GM23338 (cell line): ENCODE results near the gene ITGB3. TPM values are rescaled to one million over a fixed set of nuclear protein-coding genes. Genes with fewer than 3 reads are reported as not detected.

ENCODE experiments used
- ATAC-seq: fragments of 200-7000 bp; cut with Tn5 transposase; 3 replicates; pipeline ENCODE4 v1.9.1; 2020
- DNase-seq: peaks from one replicate; pipeline ENCODE4 v3.0.0-alpha.2; 2015; ENCODE audit warnings: low spot score
- H2AFZ ChIP-seq: fragments of 200-600 bp; sonication (generic); 2 replicates; pipeline ENCODE4 v1.8.0; 2016; ENCODE audit warnings: antibody characterized with exemption, mild to moderate bottlenecking, moderate library complexity
- H3F3A ChIP-seq: fragments of 200-600 bp; sonication (generic); replicated peaks from 2 replicates; pipeline ENCODE4 v1.8.0; 2017; ENCODE audit warnings: antibody characterized with exemption, mixed run types, low read depth
- H3K27ac ChIP-seq: fragments of 200-600 bp; sonication (generic); 2 replicates; pipeline ENCODE4 v1.6.1; 2016; ENCODE audit warnings: low read depth
- H3K27me3 ChIP-seq: fragments of 200-600 bp; sonication (generic); 2 replicates; pipeline ENCODE4 v1.8.0; 2016; ENCODE audit warnings: mild to moderate bottlenecking, mixed run types, moderate library complexity; ENCODE audit not compliant: insufficient read depth
- H3K36me3 ChIP-seq: fragments of 200-600 bp; sonication (generic); 2 replicates; pipeline ENCODE4 v1.8.0; 2016; ENCODE audit warnings: mild to moderate bottlenecking; ENCODE audit not compliant: insufficient read depth
- H3K4me1 ChIP-seq: fragments of 200-600 bp; sonication (generic); 2 replicates; pipeline ENCODE4 v1.8.0; 2016; ENCODE audit warnings: mild to moderate bottlenecking, moderate library complexity; ENCODE audit not compliant: insufficient read depth
- H3K4me2 ChIP-seq: fragments of 200-600 bp; sonication (generic); 2 replicates; pipeline ENCODE4 v1.7.1; 2017; ENCODE audit warnings: mixed run types
- H3K4me3 ChIP-seq: fragments of 200-600 bp; sonication (generic); 2 replicates; pipeline ENCODE4 v1.6.1; 2016; ENCODE audit warnings: mixed run types
- H3K79me2 ChIP-seq: fragments of 200-600 bp; sonication (generic); replicated peaks from 2 replicates; pipeline ENCODE4 v1.8.0; 2017; ENCODE audit warnings: mild to moderate bottlenecking; ENCODE audit not compliant: insufficient read depth
- H3K9me2 ChIP-seq: fragments of 200-600 bp; sonication (generic); 2 replicates; pipeline ENCODE4 v1.8.0; 2017; ENCODE audit not compliant: insufficient read depth
- H4K20me1 ChIP-seq: fragments of 200-600 bp; sonication (generic); replicated peaks from 2 replicates; pipeline ENCODE4 v1.8.0; 2017; ENCODE audit warnings: mild to moderate bottlenecking; ENCODE audit not compliant: insufficient read depth
- H3K27ac Mint-ChIP-seq: 2 replicates; pipeline ENCODE4 v1.8.0; 2020; ENCODE audit warnings: inconsistent platforms, mild to moderate bottlenecking, moderate library complexity, mixed read lengths
- H3K27me3 Mint-ChIP-seq: 3 replicates; pipeline ENCODE4 v1.8.0; 2022; ENCODE audit warnings: low read depth, mild to moderate bottlenecking, moderate library complexity, mixed read lengths, inconsistent platforms; ENCODE audit not compliant: insufficient read depth, poor library complexity
- H3K36me3 Mint-ChIP-seq: 3 replicates; pipeline ENCODE4 v1.8.0; 2021; ENCODE audit warnings: low read depth, mild to moderate bottlenecking, inconsistent platforms, moderate library complexity, mixed read lengths
- H3K4me1 Mint-ChIP-seq: 3 replicates; pipeline ENCODE4 v1.8.0; 2020; ENCODE audit warnings: mild to moderate bottlenecking, inconsistent platforms, mixed read lengths
- H3K4me3 Mint-ChIP-seq: 3 replicates; pipeline ENCODE4 v1.8.0; 2021; ENCODE audit warnings: moderate library complexity, mild to moderate bottlenecking, inconsistent platforms, mixed read lengths
- H3K9me3 Mint-ChIP-seq: 3 replicates; pipeline ENCODE4 v1.8.0; 2020; ENCODE audit warnings: moderate library complexity, mild to moderate bottlenecking, inconsistent platforms, mixed read lengths
- CREB1 ChIP-seq: fragments of 250-450 bp; sonication (Bioruptor Pico); IDR thresholded peaks from 2 replicates; pipeline ENCODE4 v1.5.0; 2020; ENCODE audit warnings: low read depth, mild to moderate bottlenecking, moderate library complexity
- CTCF ChIP-seq, 2 experiments: fragments of 200-600 bp in 1 of 2; sonication (generic) in 1 of 2; conservative IDR thresholded peaks; 2 replicates each; pipeline versions ENCODE4 v1.5.1 to v1.6.1; 2016 to 2017; ENCODE audit warnings: antibody characterized with exemption in 2 of 2, low read depth in 2 of 2, mild to moderate bottlenecking in 2 of 2, moderate library complexity in 1 of 2
- ETS1 ChIP-seq: IDR thresholded peaks from 2 replicates; pipeline ENCODE4 v1.6.1; 2016; ENCODE audit warnings: antibody characterized with exemption
- REST ChIP-seq: IDR thresholded peaks from one replicate; pipeline ENCODE4 v1.6.1; 2018; ENCODE audit warnings: antibody characterized with exemption; ENCODE audit not compliant: unreplicated experiment
- polyA plus RNA-seq: library from polyadenylated mRNA; unstranded; fragments of >200 nt; fragmentation: Nextera tagmentation; extraction: Ambion mirVana; gene quantifications from 2 replicates; pipeline ENCODE4 v1.2.1, GENCODE V29; 2016
- total RNA-seq: library from RNA; depleted of rRNA; stranded (reverse); fragments of >200 nt; shearing (Covaris generic); gene quantifications from 2 replicates; pipeline ENCODE4 v1.2.3, GENCODE V29; 2014
- TF ChIP-seq, protein P1 (sequence below): fragments of 250-450 bp; sonication (Bioruptor Pico); IDR thresholded peaks from 2 replicates; pipeline ENCODE4 v1.5.0; 2020; ENCODE audit warnings: mild to moderate bottlenecking, moderate library complexity

Gene ITGB3
- total and polyA plus RNA-seq, 2 experiments from 2014 or later, result 0.52 TPM; not detected in 1

DNA sequence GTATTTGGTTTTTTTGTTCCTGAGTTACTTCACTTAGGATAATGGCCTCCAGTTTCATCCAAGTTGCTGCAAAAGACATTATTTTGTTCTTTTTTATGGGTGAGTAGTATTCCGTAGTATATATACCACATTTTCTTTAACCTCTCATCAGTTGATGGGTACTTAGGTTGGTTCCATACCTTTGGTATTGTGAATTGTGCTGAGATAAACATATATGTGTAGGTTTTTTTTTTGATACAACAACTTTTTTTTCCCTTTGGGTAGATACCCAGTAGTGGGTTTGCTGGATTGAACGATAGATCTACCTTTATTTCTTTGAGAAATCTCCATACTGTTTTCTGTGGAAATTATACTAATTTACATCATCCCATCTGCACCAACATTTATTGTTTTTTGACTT is 76.9 kb downstream of the ITGB3 start:
- no peak overlapping the region for H3K27ac Mint-ChIP-seq

More for the DNA sequence above, 76.9 kb downstream of the ITGB3 start:
- H3K36me3 ChIP-seq, result no peaks in the 10 kb centered on the region
- H3K27ac ChIP-seq, result no peak overlapping the region
- no peak overlapping the region for H3K4me2 ChIP-seq
- peaks cover under 1% of the 10 kb centered on the region; the same call in 1 of the 2 replicates for H3K27me3 ChIP-seq
- H3K79me2 ChIP-seq, result no peaks in the 10 kb centered on the region
- H3K4me3 Mint-ChIP-seq, result no peak overlapping the region
- no peaks in the 10 kb centered on the region for H3F3A ChIP-seq
- H3K4me1 ChIP-seq, result no peaks in the 10 kb centered on the region
- TF ChIP-seq, protein P1, sequence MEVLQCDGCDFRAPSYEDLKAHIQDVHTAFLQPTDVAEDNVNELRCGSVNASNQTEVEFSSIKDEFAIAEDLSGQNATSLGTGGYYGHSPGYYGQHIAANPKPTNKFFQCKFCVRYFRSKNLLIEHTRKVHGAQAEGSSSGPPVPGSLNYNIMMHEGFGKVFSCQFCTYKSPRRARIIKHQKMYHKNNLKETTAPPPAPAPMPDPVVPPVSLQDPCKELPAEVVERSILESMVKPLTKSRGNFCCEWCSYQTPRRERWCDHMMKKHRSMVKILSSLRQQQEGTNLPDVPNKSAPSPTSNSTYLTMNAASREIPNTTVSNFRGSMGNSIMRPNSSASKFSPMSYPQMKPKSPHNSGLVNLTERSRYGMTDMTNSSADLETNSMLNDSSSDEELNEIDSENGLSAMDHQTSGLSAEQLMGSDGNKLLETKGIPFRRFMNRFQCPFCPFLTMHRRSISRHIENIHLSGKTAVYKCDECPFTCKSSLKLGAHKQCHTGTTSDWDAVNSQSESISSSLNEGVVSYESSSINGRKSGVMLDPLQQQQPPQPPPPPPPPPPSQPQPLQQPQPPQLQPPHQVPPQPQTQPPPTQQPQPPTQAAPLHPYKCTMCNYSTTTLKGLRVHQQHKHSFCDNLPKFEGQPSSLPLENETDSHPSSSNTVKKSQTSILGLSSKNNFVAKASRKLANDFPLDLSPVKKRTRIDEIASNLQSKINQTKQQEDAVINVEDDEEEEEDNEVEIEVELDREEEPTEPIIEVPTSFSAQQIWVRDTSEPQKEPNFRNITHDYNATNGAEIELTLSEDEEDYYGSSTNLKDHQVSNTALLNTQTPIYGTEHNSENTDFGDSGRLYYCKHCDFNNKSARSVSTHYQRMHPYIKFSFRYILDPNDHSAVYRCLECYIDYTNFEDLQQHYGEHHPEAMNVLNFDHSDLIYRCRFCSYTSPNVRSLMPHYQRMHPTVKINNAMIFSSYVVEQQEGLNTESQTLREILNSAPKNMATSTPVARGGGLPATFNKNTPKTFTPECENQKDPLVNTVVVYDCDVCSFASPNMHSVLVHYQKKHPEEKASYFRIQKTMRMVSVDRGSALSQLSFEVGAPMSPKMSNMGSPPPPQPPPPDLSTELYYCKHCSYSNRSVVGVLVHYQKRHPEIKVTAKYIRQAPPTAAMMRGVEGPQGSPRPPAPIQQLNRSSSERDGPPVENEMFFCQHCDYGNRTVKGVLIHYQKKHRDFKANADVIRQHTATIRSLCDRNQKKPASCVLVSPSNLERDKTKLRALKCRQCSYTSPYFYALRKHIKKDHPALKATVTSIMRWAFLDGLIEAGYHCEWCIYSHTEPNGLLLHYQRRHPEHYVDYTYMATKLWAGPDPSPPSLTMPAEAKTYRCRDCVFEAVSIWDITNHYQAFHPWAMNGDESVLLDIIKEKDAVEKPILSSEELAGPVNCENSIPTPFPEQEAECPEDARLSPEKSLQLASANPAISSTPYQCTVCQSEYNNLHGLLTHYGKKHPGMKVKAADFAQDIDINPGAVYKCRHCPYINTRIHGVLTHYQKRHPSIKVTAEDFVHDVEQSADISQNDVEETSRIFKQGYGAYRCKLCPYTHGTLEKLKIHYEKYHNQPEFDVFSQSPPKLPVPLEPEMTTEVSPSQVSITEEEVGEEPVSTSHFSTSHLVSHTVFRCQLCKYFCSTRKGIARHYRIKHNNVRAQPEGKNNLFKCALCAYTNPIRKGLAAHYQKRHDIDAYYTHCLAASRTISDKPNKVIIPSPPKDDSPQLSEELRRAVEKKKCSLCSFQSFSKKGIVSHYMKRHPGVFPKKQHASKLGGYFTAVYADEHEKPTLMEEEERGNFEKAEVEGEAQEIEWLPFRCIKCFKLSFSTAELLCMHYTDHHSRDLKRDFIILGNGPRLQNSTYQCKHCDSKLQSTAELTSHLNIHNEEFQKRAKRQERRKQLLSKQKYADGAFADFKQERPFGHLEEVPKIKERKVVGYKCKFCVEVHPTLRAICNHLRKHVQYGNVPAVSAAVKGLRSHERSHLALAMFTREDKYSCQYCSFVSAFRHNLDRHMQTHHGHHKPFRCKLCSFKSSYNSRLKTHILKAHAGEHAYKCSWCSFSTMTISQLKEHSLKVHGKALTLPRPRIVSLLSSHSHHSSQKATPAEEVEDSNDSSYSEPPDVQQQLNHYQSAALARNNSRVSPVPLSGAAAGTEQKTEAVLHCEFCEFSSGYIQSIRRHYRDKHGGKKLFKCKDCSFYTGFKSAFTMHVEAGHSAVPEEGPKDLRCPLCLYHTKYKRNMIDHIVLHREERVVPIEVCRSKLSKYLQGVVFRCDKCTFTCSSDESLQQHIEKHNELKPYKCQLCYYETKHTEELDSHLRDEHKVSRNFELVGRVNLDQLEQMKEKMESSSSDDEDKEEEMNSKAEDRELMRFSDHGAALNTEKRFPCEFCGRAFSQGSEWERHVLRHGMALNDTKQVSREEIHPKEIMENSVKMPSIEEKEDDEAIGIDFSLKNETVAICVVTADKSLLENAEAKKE (CRISPR knock-in tag), result no peak
- TF ChIP-seq REST (no peak), CREB1 (no peak), ETS1 (no peak), CTCF (conservative IDR thresholded peaks at IDR 0.05; ENCODE audit: low read depth in 2 of 2) (no peak)
- H3K27me3 Mint-ChIP-seq, result peaks cover 4% of the 10 kb centered on the region
- ATAC-seq (no peak), DNase-seq (no peak)
- H4K20me1 ChIP-seq, result no peaks in the 10 kb centered on the region
- no peaks in the 10 kb centered on the region for H3K36me3 Mint-ChIP-seq
- H3K9me3 Mint-ChIP-seq, result no peaks in the 10 kb centered on the region; the same call in 2 of the 3 replicates
- H2AFZ ChIP-seq, result no peak overlapping the region
- H3K4me1 Mint-ChIP-seq, result no peaks in the 10 kb centered on the region
- H3K9me2 ChIP-seq, result no peaks in the 10 kb centered on the region
- no peak overlapping the region for H3K4me3 ChIP-seq
